ENCODE results near the gene SLC25A30. TPM values are rescaled to one million over a fixed set of nuclear protein-coding genes. Genes with fewer than 3 reads are reported as not detected.
A peak's percentile ranks its signal among the peaks of the same experiment; 100 is the strongest.

SLC25A30 gene
- total and polyA plus RNA-seq, 2 of the 13 experiments (the other 11 are each of a cell fraction or from before 2014, with no cell fraction given) = 19.6 to 22.5 TPM

DNA sequence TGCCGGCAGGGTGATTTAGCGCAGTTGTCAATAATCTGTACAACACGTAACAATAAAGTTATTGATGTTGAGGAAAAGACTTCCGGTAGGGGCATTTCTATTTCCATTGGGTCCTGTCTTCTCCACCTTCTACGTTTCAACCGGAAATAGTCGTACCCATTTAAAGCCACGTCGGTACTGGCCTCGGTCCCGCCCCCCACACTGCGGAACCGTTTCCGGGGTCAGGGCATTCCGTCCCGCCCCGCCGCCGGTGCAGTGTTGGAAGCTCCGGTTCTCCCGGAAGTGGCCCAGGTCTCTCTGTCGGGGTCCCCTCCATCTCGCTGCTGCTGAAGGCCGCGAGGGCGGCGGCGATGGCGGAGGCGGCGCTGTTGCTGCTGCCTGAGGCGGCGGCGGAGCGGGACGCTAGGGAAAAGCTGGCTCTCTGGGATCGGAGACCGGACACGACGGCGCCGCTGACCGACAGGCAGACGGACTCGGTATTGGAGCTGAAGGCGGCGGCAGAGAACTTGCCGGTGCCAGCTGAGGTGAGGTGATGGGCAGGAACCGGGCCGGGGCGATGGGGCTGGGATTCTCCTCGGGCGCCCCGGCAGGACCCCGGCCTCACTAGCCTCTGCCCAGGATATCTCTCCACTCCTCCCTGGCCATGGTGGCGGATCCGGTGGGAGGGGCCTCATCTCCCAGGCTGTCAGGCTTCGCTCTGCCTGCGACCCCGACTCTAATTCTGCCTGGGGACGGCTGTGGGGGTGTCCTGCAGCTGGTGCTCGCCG lies 46.7 kb upstream of the SLC25A30 start, which contains the start of gene COG3 (continued):
- TF ChIP-seq IRF9 (CRISPR knock-in tag; IDR thresholded peaks at IDR 0.05; ENCODE audit: borderline replicate concordance) (peak; percentile 80; the same call in 1 of the 2 replicates), GRHL1 (CRISPR knock-in tag; conservative IDR thresholded peaks at IDR 0.05) (no peak), RAD51 (IDR thresholded peaks at IDR 0.05; ENCODE audit: borderline replicate concordance) (no peak), TBL1XR1 (IDR thresholded peaks at IDR 0.05; ENCODE audit: borderline replicate concordance, low read length, partially characterized antibody) (peak; percentile 62), ZFP1 (CRISPR knock-in tag; IDR thresholded peaks at IDR 0.05) (no peak), RCOR2 (CRISPR knock-in tag; IDR thresholded peaks at IDR 0.05) (no peak), ELF1 (CRISPR knock-in tag; IDR thresholded peaks at IDR 0.05) (peak; percentile 97), ZNF558 (CRISPR knock-in tag; IDR thresholded peaks at IDR 0.05; ENCODE audit: borderline replicate concordance) (peak; percentile 49; the same call in 1 of the 2 replicates), MIER3 (CRISPR knock-in tag; IDR thresholded peaks at IDR 0.05; ENCODE audit: borderline replicate concordance) (no peak), SAP130 (CRISPR knock-in tag; IDR thresholded peaks at IDR 0.05; ENCODE audit: low read depth) (peak; percentile 83), ZNF556 (CRISPR knock-in tag; IDR thresholded peaks at IDR 0.05; ENCODE audit: borderline replicate concordance) (no peak), ZNF609 (CRISPR knock-in tag; IDR thresholded peaks at IDR 0.05; ENCODE audit: borderline replicate concordance) (peak; percentile 27; the same call in 1 of the 2 replicates), TOE1 (CRISPR knock-in tag; IDR thresholded peaks at IDR 0.05) (no peak; the same call in 1 of the 2 replicates), GABPA (IDR thresholded peaks at IDR 0.05; ENCODE audit: low read depth, low read length) (peak; percentile 95), GABPA (CRISPR knock-in tag; IDR thresholded peaks at IDR 0.05; ENCODE audit: low read depth) (peak; percentile 97), SNAPC2 (CRISPR knock-in tag; IDR thresholded peaks at IDR 0.05) (no peak), ZNF382 (CRISPR knock-in tag; IDR thresholded peaks at IDR 0.05; ENCODE audit: borderline replicate concordance) (no peak), GATAD1 (CRISPR knock-in tag; IDR thresholded peaks at IDR 0.05) (peak; percentile 88), SRF (IDR thresholded peaks at IDR 0.05; ENCODE audit: low read depth, low read length) (peak; percentile 79; the same call in 1 of the 2 replicates), SAFB2 (CRISPR knock-in tag; IDR thresholded peaks at IDR 0.05; ENCODE audit: borderline replicate concordance, low read depth) (peak; percentile 93), PHF20 (CRISPR knock-in tag; IDR thresholded peaks at IDR 0.05) (peak; percentile 88), TOPORS (CRISPR knock-in tag; IDR thresholded peaks at IDR 0.05) (no peak)

Data from HepG2 (cell line).